Progenitor cell of endocrine pancreas (in vitro differentiated cells): Measurements from ENCODE around the gene TDRD1. TPM values are rescaled to one million over a fixed set of nuclear protein-coding genes. Genes with fewer than 3 reads are reported as not detected.

Experiments used
- DNase-seq: peaks from one replicate; pipeline ENCODE4 v3.0.0; 2021; ENCODE audit warnings: low spot score; ENCODE audit not compliant: unreplicated experiment
- H3K27ac Mint-ChIP-seq: 2 replicates; pipeline ENCODE4 v1.8.0; 2021; ENCODE audit warnings: mild to moderate bottlenecking, moderate library complexity, mixed read lengths
- H3K27me3 Mint-ChIP-seq: 2 replicates; pipeline ENCODE4 v1.8.0; 2021; ENCODE audit warnings: mixed read lengths
- H3K36me3 Mint-ChIP-seq: 2 replicates; pipeline ENCODE4 v1.8.0; 2022; ENCODE audit warnings: mixed read lengths; ENCODE audit not compliant: insufficient read depth
- H3K4me1 Mint-ChIP-seq: 2 replicates; pipeline ENCODE4 v1.8.0; 2021; ENCODE audit warnings: low read depth, mixed read lengths
- H3K4me3 Mint-ChIP-seq: 2 replicates; pipeline ENCODE4 v1.8.0; 2021; ENCODE audit warnings: low read depth, mild to moderate bottlenecking, moderate library complexity, mixed read lengths
- H3K9me3 Mint-ChIP-seq: 2 replicates; pipeline ENCODE4 v1.8.0; 2021; ENCODE audit warnings: low read depth, mixed read lengths
- CTCF ChIP-seq: fragments of 200-600 bp; sonication (generic); IDR thresholded peaks from one replicate; pipeline ENCODE4 v1.5.0; 2021; ENCODE audit warnings: antibody characterized with exemption, mild to moderate bottlenecking; ENCODE audit not compliant: unreplicated experiment
- total RNA-seq: library from RNA; stranded (reverse); gene quantifications from 2 replicates; pipeline ENCODE4 v1.2.1, GENCODE V29; 2021

The TDRD1 gene
- total RNA-seq, 1 donor from 2014 or later: not detected

- no peak for DNase-seq
- Mint-ChIP-seq H3K27ac (no peak overlapping the region), H3K36me3 (peaks cover 11% of the 10 kb centered on the region), H3K4me1 (peaks cover 17% of the 10 kb centered on the region), H3K27me3 (peaks cover 5% of the 10 kb centered on the region), H3K4me3 (peak overlapping the region; percentile 99), H3K9me3 (peaks cover 7% of the 10 kb centered on the region)
- TF ChIP-seq CTCF: no peak
These were observed 6.9 kb upstream of the TDRD1 start for GRCh38 chr10:114172216-114172615.

- DNase-seq: no peak
- TF ChIP-seq CTCF: no peak
- Mint-ChIP-seq H3K4me3 (peak overlapping the region; percentile 99), H3K27ac (peak overlapping the region; percentile 99), H3K27me3 (peaks cover 5% of the 10 kb centered on the region), H3K9me3 (peaks cover 7% of the 10 kb centered on the region), H3K36me3 (peaks cover 7% of the 10 kb centered on the region), H3K4me1 (peaks cover 17% of the 10 kb centered on the region)
These were observed 6.2 kb upstream of the TDRD1 start for GRCh38 chr10:114172776-114173602.

GRCh38 chr10:114173603-114173920 lies 5.6 kb upstream of the TDRD1 start:
- H3K9me3 Mint-ChIP-seq: peaks cover 3% of the 10 kb centered on the region
- peak overlapping the region; percentile 99 for H3K27ac Mint-ChIP-seq
- peaks cover 4% of the 10 kb centered on the region for H3K36me3 Mint-ChIP-seq

GRCh38 chr10:114173921-114174694 lies 5.0 kb upstream of the TDRD1 start, which contains the start of gene CCDC186:
TSS of gene CCDC186 (minus strand) at chr10:114174203. CDS start at chr10:114163268, 10,935 bp downstream.
- TF ChIP-seq CTCF: no peak
- peaks cover 17% of the 10 kb centered on the region for H3K4me1 Mint-ChIP-seq
- H3K9me3 Mint-ChIP-seq: peaks cover 2% of the 10 kb centered on the region
- H3K27ac Mint-ChIP-seq: peak within 1 kb of the TSS; percentile 99
- H3K27me3 Mint-ChIP-seq: peaks cover 8% of the 10 kb centered on the region
- H3K36me3 Mint-ChIP-seq: no peaks in the 10 kb centered on the region
- H3K4me3 Mint-ChIP-seq: peak within 1 kb of the TSS; percentile 99
- DNase-seq: peak; percentile 98

More at GRCh38 chr10:114173603-114173920, 5.6 kb upstream of the TDRD1 start:
- TF ChIP-seq CTCF: no peak
- Mint-ChIP-seq H3K4me1 (peaks cover 17% of the 10 kb centered on the region), H3K27me3 (peaks cover 5% of the 10 kb centered on the region), H3K4me3 (peak overlapping the region; percentile 99)
- DNase-seq: no peak

- Mint-ChIP-seq H3K27ac (no peak overlapping the region), H3K4me1 (peaks cover 17% of the 10 kb centered on the region), H3K27me3 (peaks cover 9% of the 10 kb centered on the region), H3K9me3 (peaks cover 3% of the 10 kb centered on the region), H3K4me3 (peak overlapping the region; percentile 99), H3K36me3 (no peaks in the 10 kb centered on the region)
- no peak for TF ChIP-seq CTCF
- DNase-seq: no peak
These were observed 4.4 kb upstream of the TDRD1 start for GRCh38 chr10:114174695-114175188.
